Measurements from ENCODE around the gene CLIC4.

DNA sequence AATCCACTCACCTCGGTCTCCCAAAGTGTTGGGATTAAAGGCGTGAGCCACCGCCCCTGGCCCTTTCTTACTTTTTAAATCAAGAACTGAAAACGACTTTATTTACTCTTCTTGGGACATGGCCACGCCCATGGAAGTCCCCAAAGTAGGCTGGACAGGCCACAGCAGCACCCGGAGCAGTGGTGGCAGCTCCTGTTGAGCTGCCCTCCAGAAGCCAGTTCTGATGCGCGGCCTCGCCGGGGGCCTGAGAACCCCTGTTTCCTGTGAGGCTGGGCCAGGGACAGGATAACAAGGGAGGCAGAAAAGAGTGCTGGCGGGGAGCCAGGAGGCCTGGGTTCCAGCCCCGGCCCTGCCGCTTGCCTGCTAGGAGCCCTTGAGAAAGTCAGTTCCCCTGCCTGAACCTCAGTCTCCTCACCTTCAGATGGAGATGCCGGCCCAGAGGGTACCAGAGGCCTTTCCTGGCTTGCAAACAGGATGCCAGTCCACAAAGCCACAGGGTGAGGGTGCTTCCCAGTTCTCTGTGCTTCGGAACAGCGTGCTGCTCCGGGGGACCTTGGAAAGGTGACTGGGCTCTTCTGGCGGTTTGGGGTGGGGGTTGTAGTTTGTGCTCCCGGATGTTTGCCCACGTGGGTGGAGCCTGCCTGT, 125.4 kb downstream of the CLIC4 start:
- no peak for TF ChIP-seq ZNF274 (IDR thresholded peaks at IDR 0.05; ENCODE audit: low read depth, low read length)
- no peak for TF ChIP-seq YY1 (IDR thresholded peaks at IDR 0.05; ENCODE audit: insufficient read depth, insufficient read length)
- TF ChIP-seq SUZ12 (IDR thresholded peaks at IDR 0.05; ENCODE audit: extremely low read depth, insufficient read depth, insufficient read length) = no peak

Measured in NT2/D1 (cell line).